Astrocyte (in vitro differentiated cells and primary cell): ENCODE measurements around the gene FAM174C.

Source experiments
- CTCF ChIP-seq: IDR thresholded peaks from 2 replicates; pipeline ENCODE4 v1.5.1; 2011; ENCODE audit warnings: low read depth, mild to moderate bottlenecking, inconsistent platforms, low read length, moderate library complexity; ENCODE audit not compliant: insufficient read depth
- EZH2 ChIP-seq: IDR thresholded peaks from 2 replicates; pipeline ENCODE4 v1.6.1; 2012; ENCODE audit warnings: mild to moderate bottlenecking, low read length, inconsistent platforms; ENCODE audit not compliant: insufficient read depth

DNA sequence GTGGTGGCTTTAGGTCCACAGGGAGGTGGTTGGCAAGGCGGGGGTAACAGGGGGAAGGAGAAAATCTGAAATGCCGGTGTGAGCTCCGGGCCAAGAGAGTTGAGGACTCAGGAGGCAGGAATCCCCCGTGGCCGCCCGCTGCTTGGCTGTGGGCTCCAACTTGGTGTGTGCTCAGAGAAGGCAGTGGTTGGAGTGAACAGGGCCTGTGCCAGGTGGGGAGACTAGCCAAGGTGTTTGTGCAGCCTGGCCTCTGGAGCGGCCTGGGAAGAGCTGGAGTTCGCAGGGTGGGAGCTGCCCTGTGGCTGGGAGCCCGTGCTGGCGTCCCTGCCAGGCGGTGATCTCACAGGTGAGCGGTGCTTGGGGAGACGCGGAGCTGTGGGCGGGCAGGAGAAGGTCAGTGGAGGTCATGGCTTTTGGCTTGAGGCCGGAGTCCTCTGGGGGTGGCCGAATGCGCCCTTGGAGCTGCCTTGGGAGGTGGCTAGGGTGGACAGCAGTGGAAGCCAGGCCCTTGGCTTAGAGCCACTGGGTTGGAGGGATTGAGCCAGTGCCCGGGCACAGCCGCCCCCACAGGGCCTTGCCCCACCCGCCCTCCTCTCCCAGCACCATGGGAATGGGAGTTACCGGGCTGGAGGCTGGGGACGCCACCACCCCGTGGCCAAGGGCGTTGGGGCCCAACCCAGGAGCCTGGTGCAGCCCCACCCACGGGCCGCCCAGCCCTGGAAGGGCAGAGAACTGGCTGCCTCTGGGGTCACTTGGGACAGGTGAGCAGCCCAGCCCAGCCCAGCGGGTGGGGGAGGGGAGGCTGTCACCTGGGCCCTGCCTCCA lies 13.3 kb upstream of the FAM174C start:
- TF ChIP-seq CTCF = no peak
- TF ChIP-seq EZH2 = no peak
